ENCODE results near the gene GRM8.
"Not testable (repeated sequence)": the region's sequence is repeated elsewhere in the genome, so short reads cannot be mapped to it uniquely, and the experiment has no call there.

Gene GRM8

DNA sequence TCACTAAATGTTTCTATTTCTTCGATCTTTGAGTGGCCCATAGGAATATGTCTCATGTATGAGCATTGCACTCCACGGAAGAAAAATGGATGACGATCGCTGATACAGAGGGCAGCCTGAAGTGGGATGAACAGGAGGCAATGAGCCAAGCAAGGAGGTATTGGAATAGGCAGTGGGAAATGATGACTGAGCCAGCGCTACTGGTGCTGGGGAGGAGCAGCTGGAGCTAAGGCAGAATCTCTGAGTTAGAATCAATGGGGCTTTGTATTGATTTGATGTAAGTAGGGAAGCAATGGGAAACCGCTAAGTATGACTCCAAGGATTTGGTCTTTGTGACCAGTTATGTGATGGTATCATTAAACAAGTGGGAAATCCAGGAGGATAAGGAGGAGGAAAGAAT lies 345.1 kb downstream of the GRM8 start:
- not testable (repeated sequence) for DNase-seq

DNA sequence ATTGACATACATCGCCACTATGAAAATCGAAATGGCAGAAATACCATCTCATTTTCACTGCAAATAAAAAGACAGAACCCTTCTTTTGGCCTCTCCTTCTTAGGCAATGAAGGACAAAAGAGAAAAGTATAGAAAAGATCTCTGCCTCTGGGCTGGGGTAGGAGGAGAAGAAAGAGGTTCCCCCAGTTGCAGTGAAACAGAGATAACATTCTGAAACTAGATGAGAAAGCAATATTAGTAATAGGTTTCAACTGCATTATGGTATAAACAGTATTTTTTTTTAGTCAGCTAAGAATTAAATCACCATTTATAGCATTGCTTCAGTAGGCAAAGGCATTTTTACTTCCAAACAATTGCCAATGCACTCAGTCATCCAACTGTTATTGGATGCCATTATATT lies 347.5 kb downstream of the GRM8 start:
- DNase-seq = not testable (repeated sequence)

DNA sequence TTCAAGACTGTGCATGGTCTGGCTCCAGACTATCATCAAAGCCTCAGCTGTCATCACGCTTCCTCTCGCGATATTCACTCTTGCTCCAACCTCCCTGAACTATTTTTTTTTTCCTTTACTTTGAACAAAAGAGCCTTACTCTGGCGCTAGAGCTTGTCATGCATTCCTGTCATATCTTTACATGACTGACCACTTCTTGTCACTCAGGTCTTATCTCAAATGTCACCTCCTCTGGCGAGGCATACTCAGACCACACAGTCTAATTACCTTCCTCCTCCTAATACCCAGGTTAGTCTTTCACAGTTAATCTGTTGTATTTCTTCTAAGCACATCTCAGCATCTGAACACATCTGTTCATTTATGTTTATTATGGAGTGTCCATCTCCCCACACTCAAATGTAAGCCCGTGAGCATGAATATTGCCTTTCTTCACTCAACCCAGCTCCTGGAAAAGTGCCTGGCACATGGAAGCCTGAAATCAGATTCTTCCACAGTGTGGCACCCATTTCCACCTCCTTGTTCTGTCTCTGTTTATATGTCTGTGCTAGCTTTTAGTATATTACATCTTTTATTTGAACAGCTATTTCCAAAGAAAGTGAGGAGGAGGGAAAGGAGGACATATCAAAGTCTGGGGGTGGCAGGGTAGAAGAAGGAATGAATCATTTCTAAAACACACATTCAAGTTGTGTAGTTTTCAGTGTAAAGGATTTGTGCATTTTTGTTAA lies 351.5 kb downstream of the GRM8 start:
- not testable (repeated sequence) for DNase-seq

- DNase-seq = not testable (repeated sequence)
These were observed 364.8 kb downstream of the GRM8 start for GRCh38 chr7:126887980-126888379.

DNA sequence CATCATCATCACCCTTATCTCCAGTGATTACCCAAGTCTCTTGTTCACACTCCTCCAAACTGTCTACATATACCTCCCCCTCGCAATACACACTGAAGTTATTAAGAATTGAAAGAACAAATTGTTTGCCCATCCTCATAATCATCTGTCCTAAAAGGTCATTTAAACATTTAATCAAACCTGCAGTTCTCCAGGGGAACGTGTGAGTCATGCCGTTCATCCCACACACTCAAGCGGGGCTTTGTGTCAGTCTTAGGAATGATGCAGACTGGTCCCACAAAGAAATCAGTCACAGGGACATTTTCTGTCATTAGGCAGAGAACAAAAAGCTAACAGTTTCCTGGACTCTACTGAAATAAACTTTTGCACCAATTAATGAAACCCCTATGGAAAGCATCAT lies 365.2 kb downstream of the GRM8 start:
- DNase-seq = not testable (repeated sequence)

- not testable (repeated sequence) for DNase-seq
These were observed 370.0 kb downstream of the GRM8 start for GRCh38 chr7:126882730-126883129.

GRCh38 chr7:126881908-126882307 lies 370.8 kb downstream of the GRM8 start:
- not testable (repeated sequence) for DNase-seq

GRCh38 chr7:126881315-126881714 lies 371.4 kb downstream of the GRM8 start:
- DNase-seq = no peak

GRCh38 chr7:126876536-126876935 lies 376.2 kb downstream of the GRM8 start:
- not testable (repeated sequence) for DNase-seq

DNA sequence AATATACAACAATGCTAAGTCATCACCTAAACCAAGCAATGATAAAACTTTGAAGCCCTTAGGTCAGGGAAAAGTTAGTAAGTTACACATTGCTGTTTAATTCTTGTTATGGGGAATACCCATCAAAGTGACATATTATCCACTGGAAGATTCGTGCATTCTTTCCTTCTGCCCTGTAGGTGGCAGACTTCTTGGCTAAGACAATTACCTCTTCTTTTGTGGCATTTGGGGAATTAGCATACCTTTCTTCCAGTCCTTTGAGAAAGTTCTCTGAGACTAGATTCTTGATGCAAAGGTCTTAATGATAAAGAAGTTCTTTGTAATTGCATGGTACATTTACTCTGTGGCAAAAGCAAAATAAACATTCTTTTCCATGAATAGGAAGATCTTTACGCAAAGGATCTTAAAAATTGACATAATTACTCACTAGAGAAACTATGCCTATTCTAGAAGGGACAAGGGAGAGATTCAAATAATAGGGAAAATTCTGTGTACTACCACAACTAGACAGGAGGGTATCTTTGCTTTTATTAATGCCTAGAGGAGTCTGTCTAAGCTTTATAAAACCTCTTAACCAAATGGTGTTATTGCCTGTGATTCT lies 395.9 kb downstream of the GRM8 start:
- DNase-seq = no peak

- no peak for DNase-seq
These were observed 407.4 kb downstream of the GRM8 start for GRCh38 chr7:126845331-126845730.

DNA sequence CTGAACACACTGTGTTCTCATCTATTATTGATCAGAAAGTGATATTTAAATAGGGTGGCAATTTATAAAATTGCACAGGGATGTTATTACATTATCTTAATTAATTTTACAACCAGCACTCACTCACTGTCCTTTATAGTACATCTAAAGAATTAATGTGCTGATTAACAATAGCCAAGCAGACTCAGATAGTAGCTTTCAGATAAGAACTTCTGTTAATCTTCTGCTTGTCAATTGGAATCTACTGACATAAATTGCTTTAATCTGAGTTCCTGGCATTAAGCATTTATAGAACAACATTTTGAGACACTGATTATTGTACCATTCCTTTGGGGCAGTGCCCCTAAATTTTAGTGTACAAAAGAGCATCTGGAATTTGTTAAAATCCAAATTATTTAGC lies 408.9 kb downstream of the GRM8 start:
- no peak for DNase-seq

DNA sequence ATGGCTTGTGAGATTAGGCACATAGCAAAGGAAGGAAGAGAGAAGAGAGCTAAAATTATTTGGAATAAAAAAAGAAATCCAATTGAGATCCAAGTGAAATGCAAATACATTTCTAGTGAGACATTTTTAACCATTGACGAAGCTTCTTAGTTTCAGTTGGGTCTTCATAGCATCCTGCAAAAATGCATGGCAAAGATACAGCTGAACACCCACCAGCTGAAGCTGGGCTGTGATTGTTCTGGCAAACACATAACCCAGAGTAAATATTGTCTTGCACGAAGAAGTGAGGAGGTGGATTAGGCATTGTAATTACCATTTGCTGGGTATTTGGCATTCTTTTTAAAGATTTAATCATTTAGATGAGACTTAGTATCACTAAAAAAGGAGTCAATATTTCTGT lies 409.4 kb downstream of the GRM8 start:
- no peak for DNase-seq

DNA sequence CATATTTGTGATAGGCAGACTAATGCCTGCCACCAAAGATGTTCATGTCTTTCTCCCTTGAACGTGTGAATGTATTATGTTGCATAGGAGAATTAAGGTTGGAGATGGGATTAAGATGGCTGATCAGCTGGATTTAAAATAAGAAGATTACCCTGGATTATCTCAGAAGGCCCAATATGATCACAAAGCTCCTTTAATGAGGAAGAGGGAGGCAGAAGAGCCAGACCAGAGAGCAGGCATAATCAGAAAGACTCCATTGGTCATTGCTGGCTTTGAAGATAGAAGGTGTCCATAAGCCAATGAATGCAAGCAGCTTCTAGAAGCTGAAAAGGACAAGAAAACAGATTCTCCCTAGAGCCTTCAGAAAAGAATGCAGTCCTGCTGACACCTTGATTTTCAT lies 410.3 kb downstream of the GRM8 start:
- no peak for DNase-seq

DNA sequence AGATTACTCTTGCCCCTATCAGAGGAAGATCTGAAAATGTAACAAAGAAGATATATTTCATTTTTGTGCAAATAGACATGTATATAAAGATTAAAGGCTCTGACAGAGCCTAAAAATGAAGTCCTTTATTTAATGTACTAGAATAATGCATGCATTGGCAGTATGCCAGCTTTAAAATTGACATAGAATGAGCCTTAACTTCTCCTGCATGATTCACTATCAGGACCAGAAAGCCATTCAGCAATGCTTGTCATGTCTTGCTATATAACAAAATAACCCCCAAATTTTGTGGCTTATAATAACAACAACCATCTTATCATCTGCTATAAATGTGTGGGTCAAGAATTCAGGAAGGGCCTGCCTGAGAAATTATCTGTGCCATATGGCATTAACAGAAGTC lies 411.9 kb downstream of the GRM8 start:
- DNase-seq = no peak

GRCh38 chr7:126839624-126840023 lies 413.1 kb downstream of the GRM8 start:
- DNase-seq = no peak

DNA sequence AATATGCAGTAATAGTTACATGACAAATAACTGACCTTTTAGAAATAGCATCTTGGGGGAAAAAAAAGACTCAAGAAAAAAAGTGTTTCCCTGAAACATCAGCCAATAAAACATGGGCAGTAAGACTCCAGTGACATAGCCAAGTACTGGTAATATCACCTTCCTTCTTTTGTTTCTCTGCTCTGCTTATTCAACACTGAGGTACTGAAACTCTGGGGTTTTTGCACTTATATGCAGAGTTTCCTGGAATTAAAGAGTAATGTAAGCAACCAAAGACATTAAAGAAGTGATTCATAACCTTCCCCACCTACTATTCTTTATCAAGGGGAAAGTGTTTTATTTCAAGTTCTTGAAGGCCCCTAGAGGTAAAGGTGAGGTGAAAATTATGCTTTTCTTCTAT lies 414.5 kb downstream of the GRM8 start:
- DNase-seq = no peak

DNA sequence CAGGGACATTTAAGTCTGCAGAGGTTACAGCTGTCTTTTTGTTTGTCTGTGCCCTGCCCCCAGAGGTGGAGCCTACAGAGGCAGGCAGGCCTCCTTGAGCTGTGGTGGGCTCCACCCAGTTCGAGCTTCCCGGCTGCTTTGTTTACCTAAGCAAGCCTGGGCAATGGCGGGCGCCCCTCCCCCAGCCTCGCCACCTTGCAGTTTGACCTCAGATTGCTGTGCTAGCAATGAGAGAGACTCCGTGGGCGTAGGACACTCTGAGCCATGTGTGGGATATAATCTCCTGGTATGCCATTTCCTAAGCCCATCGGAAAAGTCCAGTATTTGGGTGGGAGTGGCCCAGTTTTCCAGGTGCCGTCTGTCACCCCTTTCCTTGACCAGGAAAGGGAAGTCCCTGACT lies 421.5 kb downstream of the GRM8 start:
- not testable (repeated sequence) for DNase-seq

DNA sequence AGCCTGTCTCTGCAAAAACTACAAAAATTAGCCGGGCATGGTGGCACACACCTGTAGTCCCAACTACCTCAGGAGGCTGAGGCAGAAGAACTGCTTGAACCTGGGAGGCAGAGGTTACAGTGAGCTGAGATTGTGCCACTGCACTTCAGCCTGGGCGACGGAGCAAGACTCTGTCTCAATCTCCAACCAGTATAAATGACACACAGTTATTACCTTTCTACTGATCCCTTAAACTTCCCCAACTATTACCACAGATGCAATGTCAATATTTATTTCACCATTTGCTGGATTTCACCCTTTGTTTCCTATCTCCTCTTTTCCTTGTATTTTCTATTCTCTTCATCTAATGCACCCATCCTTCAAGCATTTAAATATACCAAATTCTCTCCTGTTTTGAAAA lies 431.8 kb downstream of the GRM8 start:
- no peak for DNase-seq

GRCh38 chr7:126819197-126819484 lies 433.6 kb downstream of the GRM8 start:
- no peak for DNase-seq

GRCh38 chr7:126818393-126819196 lies 434.1 kb downstream of the GRM8 start:
- no peak for DNase-seq

DNA sequence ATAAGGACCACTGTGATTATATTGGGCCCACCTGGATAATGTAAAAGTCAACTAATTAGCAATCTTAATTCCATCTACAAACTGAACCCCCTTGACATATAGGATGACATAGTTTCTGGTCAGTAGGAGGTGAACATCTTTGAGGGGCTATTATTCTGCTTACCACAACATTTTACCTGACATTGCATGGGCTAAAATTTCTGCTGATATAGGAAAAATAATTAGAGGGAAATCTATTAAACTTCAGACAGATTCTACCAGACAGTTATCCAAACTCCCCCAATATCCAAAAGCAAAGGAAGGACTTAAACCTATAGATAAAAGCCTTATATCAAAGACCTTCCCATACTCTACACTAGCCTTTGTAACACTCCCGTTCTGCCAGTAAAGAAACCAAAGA lies 443.6 kb downstream of the GRM8 start:
- no peak for DNase-seq

- no peak for DNase-seq
These were observed 446.1 kb downstream of the GRM8 start for GRCh38 chr7:126806614-126807013.

DNA sequence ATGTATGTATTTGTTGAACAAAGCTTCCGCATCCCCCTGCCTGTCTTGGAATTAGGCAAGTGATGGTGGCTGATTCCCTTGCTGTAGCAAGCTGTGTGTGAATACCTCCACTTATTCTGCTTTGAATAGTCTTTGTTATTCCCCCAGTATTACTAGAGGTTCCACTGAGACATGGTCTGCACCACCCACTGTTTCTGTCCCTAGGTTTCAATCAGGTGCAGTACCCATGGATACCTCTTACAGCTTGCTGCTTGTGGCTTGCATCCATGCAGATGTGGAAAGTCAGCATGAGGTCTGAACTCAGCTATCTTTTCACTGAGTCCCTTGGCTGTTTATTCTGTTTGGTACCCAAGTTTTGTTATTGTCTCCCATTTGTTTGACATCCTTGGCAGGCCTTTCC lies 447.4 kb downstream of the GRM8 start:
- no peak for DNase-seq

All from stimulated activated CD4-positive, alpha-beta T cell treated with anti-CD3 and anti-CD28 coated beads, Interleukin-1b, Interleukin-23, amount 100 ng/mL, for 48 hours (primary cell).